T-helper 9 cell (primary cell): ENCODE data around the gene CD28.
A peak's percentile ranks its signal among the peaks of the same experiment; 100 is the strongest.
"Not testable (repeated sequence)": the region's sequence is repeated elsewhere in the genome, so short reads cannot be mapped to it uniquely, and the experiment has no call there.

Source experiments
- DNase-seq: peaks from one replicate; pipeline ENCODE4 v3.0.0-alpha.2; 2020

Gene CD28

GRCh38 chr2:203750346-203751068 is 44.1 kb downstream of the CD28 start:
- no peak for DNase-seq

- DNase-seq, result no peak
These were observed 45.3 kb downstream of the CD28 start for GRCh38 chr2:203751685-203752271.

- DNase-seq, result no peak
These were observed 49.7 kb downstream of the CD28 start for GRCh38 chr2:203756161-203756560.

GRCh38 chr2:203758841-203759689 is 52.6 kb downstream of the CD28 start:
- no peak for DNase-seq

GRCh38 chr2:203759690-203760365 is 53.4 kb downstream of the CD28 start:
- DNase-seq, result no peak

GRCh38 chr2:203761121-203761520 is 54.7 kb downstream of the CD28 start:
- DNase-seq, result no peak

- no peak for DNase-seq
These were observed 57.0 kb downstream of the CD28 start for GRCh38 chr2:203763241-203763937.

GRCh38 chr2:203763938-203764664 is 57.7 kb downstream of the CD28 start:
- no peak for DNase-seq

GRCh38 chr2:203772456-203773165 is 66.2 kb downstream of the CD28 start:
- no peak for DNase-seq

- no peak for DNase-seq
These were observed 68.3 kb downstream of the CD28 start for GRCh38 chr2:203774760-203775159.

- no peak for DNase-seq
These were observed 69.2 kb downstream of the CD28 start for GRCh38 chr2:203775684-203776083.

GRCh38 chr2:203777030-203777429 is 70.6 kb downstream of the CD28 start:
- no peak for DNase-seq

GRCh38 chr2:203779477-203780073 is 73.1 kb downstream of the CD28 start:
- DNase-seq, result not testable (repeated sequence)

GRCh38 chr2:203780231-203780630 is 73.8 kb downstream of the CD28 start:
- no peak for DNase-seq

GRCh38 chr2:203781151-203781550 is 74.7 kb downstream of the CD28 start:
- DNase-seq, result no peak

GRCh38 chr2:203782262-203782976 is 76.0 kb downstream of the CD28 start:
- DNase-seq, result peak; percentile 35

- DNase-seq, result no peak
These were observed 77.2 kb downstream of the CD28 start for GRCh38 chr2:203783496-203784203.

- DNase-seq, result not testable (repeated sequence)
These were observed 78.4 kb downstream of the CD28 start for GRCh38 chr2:203784710-203785270.
